NCI-H446 treated with DMSO at 0.1 percent for 48 hours (cell line): ENCODE results near the gene CASP12.

Source experiments
- DNase-seq: peaks from one replicate; lab custom pipeline; 2025; lab: John Stamatoyannopoulos, UW

Gene CASP12

GRCh38 chr11:104837969-104838639 lies 60.2 kb downstream of the CASP12 start:
- DNase-seq = no peak

DNA sequence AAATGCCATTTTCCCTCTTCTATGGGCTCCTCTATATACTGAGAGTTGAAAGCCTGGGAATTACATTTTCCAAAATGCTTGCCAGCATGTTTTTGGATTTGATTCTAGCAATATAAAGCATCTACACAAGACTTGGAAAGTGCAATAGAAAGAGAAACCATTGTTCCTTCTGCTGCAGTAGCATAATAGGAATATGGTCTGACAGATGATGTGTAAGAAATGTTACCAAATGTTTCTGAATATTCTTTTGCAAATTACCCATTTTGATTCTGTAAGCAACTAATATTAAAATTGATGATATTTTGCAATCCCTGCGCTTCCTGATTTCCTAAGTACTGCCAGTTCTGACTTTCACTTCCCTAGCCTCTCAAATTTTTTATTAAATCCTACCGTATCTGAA lies 61.6 kb downstream of the CASP12 start:
- no peak for DNase-seq
